A549 (cell line): ENCODE results near the gene NRTN. TPM values are rescaled to one million over a fixed set of nuclear protein-coding genes. Genes with fewer than 3 reads are reported as not detected.
"Not testable (repeated sequence)": the region's sequence is repeated elsewhere in the genome, so short reads cannot be mapped to it uniquely, and the experiment has no call there.

Source experiments
- ATAC-seq, 2 experiments: fragments of 200-7000 bp in 1 of 2; fragments of >200 bp in 1 of 2; cut with Nextera tagmentation in 1 of 2; cut with Tn5 transposase in 1 of 2; 3 replicates each; pipeline versions ENCODE4 v1.8.0 to v1.9.1; 2018 to 2020; ENCODE audit warnings: mild to moderate bottlenecking in 1 of 2, moderate library complexity in 1 of 2
- CTCF ChIA-PET: fragments of 300-600 bp; sonication (Branson Sonifier 250); formaldehyde crosslinking; extraction: SDS; loops from one replicate; lab custom pipeline; 2021; ENCODE audit warnings: antibody characterized with exemption, inconsistent platforms; lab: Yijun Ruan, JAX
- POLR2A ChIA-PET: fragments of 350-600 bp; formaldehyde crosslinking; extraction: SDS; loops from one replicate; lab custom pipeline; 2021; ENCODE audit warnings: antibody characterized with exemption, inconsistent platforms; lab: Yijun Ruan, JAX
- DNase-seq, 2 experiments: peaks; one replicate each; pipeline versions ENCODE4 v3.0.0 to v3.0.0-alpha.2; 2011 to 2016; ENCODE audit warnings: low read depth in 1 of 2, low spot score in 1 of 2
- FAIRE-seq: peaks from 2 replicates; lab custom pipeline; 2011; peaks lifted over from hg19 to GRCh38; lab: Jason Lieb, UNC
- H3K27ac ChIP-seq, 2 experiments: fragments of >200 bp; sonication (Bioruptor Twin); formaldehyde crosslinking; 3 replicates each; pipeline ENCODE4 v1.5.1; 2016 to 2017
- H3K4me1 ChIP-seq: fragments of >200 bp; sonication (Bioruptor Twin); formaldehyde crosslinking; 3 replicates; pipeline ENCODE4 v1.6.1; 2016
- H3K4me2 ChIP-seq: fragments of >200 bp; sonication (Bioruptor Twin); formaldehyde crosslinking; 3 replicates; pipeline ENCODE4 v1.6.1; 2016
- H3K4me3 ChIP-seq: fragments of >200 bp; sonication (Bioruptor Twin); formaldehyde crosslinking; 3 replicates; pipeline ENCODE4 v1.5.1; 2016
- H3K9me3 ChIP-seq: fragments of >200 bp; sonication (Bioruptor Twin); formaldehyde crosslinking; 3 replicates; pipeline ENCODE4 v1.6.1; 2016
- BHLHE40 ChIP-seq: IDR thresholded peaks from 2 replicates; pipeline ENCODE4 v1.6.1; 2012; ENCODE audit warnings: low read depth, low read length, inconsistent platforms
- CTCF ChIP-seq: fragments of >200 bp; sonication (Bioruptor Twin); formaldehyde crosslinking; IDR thresholded peaks from 3 replicates; pipeline ENCODE4 v1.5.1; 2016
- FOXS1 ChIP-seq: fragments of 250-450 bp; sonication (Bioruptor Pico); IDR thresholded peaks from 2 replicates; pipeline ENCODE4 v1.5.0; 2020; ENCODE audit warnings: mild to moderate bottlenecking, moderate library complexity
- HOXB5 ChIP-seq: fragments of 250-450 bp; sonication (Bioruptor Pico); IDR thresholded peaks from 2 replicates; pipeline ENCODE4 v1.5.0; 2020; ENCODE audit warnings: mild to moderate bottlenecking, moderate library complexity
- MAFK ChIP-seq: fragments of 450-650 bp; IDR thresholded peaks from 2 replicates; pipeline ENCODE4 v1.6.1; 2014; ENCODE audit not compliant: partially characterized antibody
- MAX ChIP-seq: IDR thresholded peaks from 2 replicates; pipeline ENCODE4 v1.6.1; 2012
- NFE2L2 ChIP-seq: fragments of 150-350 bp; conservative IDR thresholded peaks from 2 replicates; pipeline ENCODE4 v1.6.1; 2014; ENCODE audit warnings: low read length
- NPAS2 ChIP-seq: fragments of 250-450 bp; sonication (Bioruptor Pico); IDR thresholded peaks from 2 replicates; pipeline ENCODE4 v1.8.0; 2022; ENCODE audit warnings: mild to moderate bottlenecking, moderate library complexity, borderline replicate concordance
- NR3C1 ChIP-seq: fragments of >200 bp; sonication (Bioruptor Twin); formaldehyde crosslinking; IDR thresholded peaks from 3 replicates; pipeline ENCODE4 v1.6.1; 2017
- PBX3 ChIP-seq: IDR thresholded peaks from 2 replicates; pipeline ENCODE4 v1.6.1; 2012
- RAD21 ChIP-seq, 2 experiments: fragments of >200 bp in 1 of 2; sonication (Bioruptor Twin) in 1 of 2; formaldehyde crosslinking in 1 of 2; IDR thresholded peaks in 1 of 2; conservative IDR thresholded peaks in 1 of 2; 2 replicates in 1 of 2; 3 replicates in 1 of 2; pipeline ENCODE4 v1.6.1; 2012 to 2018; ENCODE audit warnings: inconsistent platforms in 1 of 2
- RARB ChIP-seq: fragments of 250-450 bp; sonication (Bioruptor Pico); IDR thresholded peaks from 2 replicates; pipeline ENCODE4 v1.8.0; 2021; ENCODE audit warnings: mild to moderate bottlenecking, moderate library complexity
- RNF2 ChIP-seq: fragments of 200-600 bp; sonication (generic); IDR thresholded peaks from 2 replicates; pipeline ENCODE4 v1.6.1; 2016; ENCODE audit warnings: low read depth, mild to moderate bottlenecking, antibody characterized with exemption, moderate library complexity, borderline replicate concordance
- SREBF2 ChIP-seq: fragments of 450-650 bp; IDR thresholded peaks from 2 replicates; pipeline ENCODE4 v1.6.1; 2014; ENCODE audit warnings: mild to moderate bottlenecking, moderate library complexity
- TFCP2L1 ChIP-seq: fragments of 250-450 bp; sonication (Bioruptor Pico); IDR thresholded peaks from 2 replicates; pipeline ENCODE4 v1.5.0; 2021; ENCODE audit warnings: mild to moderate bottlenecking
- TP53 ChIP-seq: fragments of 250-450 bp; sonication (Bioruptor Pico); IDR thresholded peaks from 2 replicates; pipeline ENCODE4 v1.5.0; 2021; ENCODE audit warnings: mild to moderate bottlenecking, moderate library complexity
- WGBS: methylation state at CpG from one replicate; pipeline ENCODE4 v1.1.6; 2017; ENCODE audit errors: missing lambda C conversion rate; 5-methylcytosine and 5-hydroxymethylcytosine counted together
- polyA plus RNA-seq, 4 experiments: library from polyadenylated mRNA; depleted of rRNA in 3 of 4; stranded (reverse); fragments of >200 nt; fragmentation: RNase III in 1 of 4; extraction: RNeasy Plus Mini Kit Qiagen cat#74134 plus additional on column Dnase treatment in 1 of 4; gene quantifications; 2 replicates in 3 of 4; 3 replicates in 1 of 4; pipeline ENCODE4 v1.2.3, GENCODE V29; 2011 to 2017

The NRTN gene
- polyA plus RNA-seq, 2 of the 4 experiments (the other 2 are of a cell fraction), result 0.32 to 0.61 TPM

- POLR2A ChIA-PET, result interaction anchor here (0.5 to 2.7 kb wide), 2 partner anchors 10 to 11 kb away, joined by 4 to 22 read pairs; no protein-coding TSS in a partner anchor
- ATAC-seq, result peak; percentile 44 to 51; a peak in 2 of 6 replicates
- CTCF ChIA-PET, result interaction anchor here (0.7 to 2.1 kb wide), 3 partner anchors 15 to 53 kb away, joined by 3 to 7 read pairs (median 5); no protein-coding TSS in a partner anchor
These were observed 34.5 kb downstream of the NRTN start, which contains the start of gene FUT6 for GRCh38 chr19:5839065-5840017. FUT6 (minus strand) TSS chr19:5839702; CDS start chr19:5832567, 7,135 bp downstream.

GRCh38 chr19:5841735-5842111, 36.9 kb downstream of the NRTN start:
- DNase-seq, H3K4me3 ChIP-seq, H3K9me3 ChIP-seq, FAIRE-seq, ATAC-seq, H3K4me2 ChIP-seq: not testable (repeated sequence)
- CTCF ChIA-PET, result interaction anchor here (2.1 kb wide), 1 partner anchor 38 kb away, joined by 7 read pairs; no protein-coding TSS in a partner anchor
- Histone ChIP-seq H3K4me1 (peaks cover 18% of the 10 kb centered on the region), H3K27ac (peak overlapping the region in 1 of 2 experiments; percentile 37; a peak in 2 of 6 replicates)
- POLR2A ChIA-PET, result interaction anchor here (2.7 kb wide), 1 partner anchor 14 kb away, joined by 22 read pairs; no protein-coding TSS in a partner anchor
- 76% methylated on average over 3 of the region's 6 CpGs for WGBS

More at GRCh38 chr19:5839065-5840017, 34.5 kb downstream of the NRTN start, which contains the start of gene FUT6:
- Histone ChIP-seq H3K4me3 (no peak within 1 kb of the TSS), H3K9me3 (no peaks in the 10 kb centered on the region), H3K4me1 (peaks cover 18% of the 10 kb centered on the region), H3K27ac (peak within 1 kb of the TSS in 1 of 2 experiments; percentile 49; a peak in 1 of 6 replicates), H3K4me2 (no peak within 1 kb of the TSS)
- no peak for TF ChIP-seq RARB (CRISPR knock-in tag)
- TF ChIP-seq NPAS2 (CRISPR knock-in tag), result no peak
- TF ChIP-seq TP53 (CRISPR knock-in tag), result no peak
- TF ChIP-seq MAX, result no peak
- no peak for TF ChIP-seq CTCF
- no peak for TF ChIP-seq HOXB5 (CRISPR knock-in tag)
- TF ChIP-seq BHLHE40, result no peak
- TF ChIP-seq FOXS1, result no peak
- no peak for TF ChIP-seq NR3C1
- no peak for TF ChIP-seq MAFK
- TF ChIP-seq RNF2, result no peak
- TF ChIP-seq SREBF2, result no peak
- TF ChIP-seq RAD21 (conservative IDR thresholded peaks at IDR 0.05 in 1 of 2, IDR thresholded peaks at IDR 0.05 in 1 of 2), result no peak
- TF ChIP-seq PBX3, result no peak
- TF ChIP-seq TFCP2L1 (CRISPR knock-in tag), result no peak
- no peak for FAIRE-seq
- DNase-seq, result no peak
- WGBS, result 90% methylated on average over 8 of the region's 9 CpGs

- DNase-seq, result no peak
These were observed 38.5 kb downstream of the NRTN start for GRCh38 chr19:5843295-5843927.

More at GRCh38 chr19:5843295-5843927, 38.5 kb downstream of the NRTN start:
- H3K4me1 ChIP-seq, result peaks cover 7% of the 10 kb centered on the region
- CTCF ChIA-PET, result no interaction called here
- no peak for TF ChIP-seq NFE2L2
- H3K4me2 ChIP-seq, result no peak overlapping the region
- FAIRE-seq (no peak), ATAC-seq (no peak)
- no peak overlapping the region for H3K4me3 ChIP-seq
- no peaks in the 10 kb centered on the region for H3K9me3 ChIP-seq
- no peak overlapping the region for H3K27ac ChIP-seq
- POLR2A ChIA-PET, result no interaction called here
- WGBS, result 72% methylated on average over 6 of the region's 21 CpGs
